Measurements from ENCODE around the gene ANTXRL. TPM values are rescaled to one million over a fixed set of nuclear protein-coding genes. Genes with fewer than 3 reads are reported as not detected.
"Not testable (repeated sequence)": the region's sequence is repeated elsewhere in the genome, so short reads cannot be mapped to it uniquely, and the experiment has no call there.

The ANTXRL gene
- total RNA-seq, 4 donors from 2014 or later = not detected

DNA sequence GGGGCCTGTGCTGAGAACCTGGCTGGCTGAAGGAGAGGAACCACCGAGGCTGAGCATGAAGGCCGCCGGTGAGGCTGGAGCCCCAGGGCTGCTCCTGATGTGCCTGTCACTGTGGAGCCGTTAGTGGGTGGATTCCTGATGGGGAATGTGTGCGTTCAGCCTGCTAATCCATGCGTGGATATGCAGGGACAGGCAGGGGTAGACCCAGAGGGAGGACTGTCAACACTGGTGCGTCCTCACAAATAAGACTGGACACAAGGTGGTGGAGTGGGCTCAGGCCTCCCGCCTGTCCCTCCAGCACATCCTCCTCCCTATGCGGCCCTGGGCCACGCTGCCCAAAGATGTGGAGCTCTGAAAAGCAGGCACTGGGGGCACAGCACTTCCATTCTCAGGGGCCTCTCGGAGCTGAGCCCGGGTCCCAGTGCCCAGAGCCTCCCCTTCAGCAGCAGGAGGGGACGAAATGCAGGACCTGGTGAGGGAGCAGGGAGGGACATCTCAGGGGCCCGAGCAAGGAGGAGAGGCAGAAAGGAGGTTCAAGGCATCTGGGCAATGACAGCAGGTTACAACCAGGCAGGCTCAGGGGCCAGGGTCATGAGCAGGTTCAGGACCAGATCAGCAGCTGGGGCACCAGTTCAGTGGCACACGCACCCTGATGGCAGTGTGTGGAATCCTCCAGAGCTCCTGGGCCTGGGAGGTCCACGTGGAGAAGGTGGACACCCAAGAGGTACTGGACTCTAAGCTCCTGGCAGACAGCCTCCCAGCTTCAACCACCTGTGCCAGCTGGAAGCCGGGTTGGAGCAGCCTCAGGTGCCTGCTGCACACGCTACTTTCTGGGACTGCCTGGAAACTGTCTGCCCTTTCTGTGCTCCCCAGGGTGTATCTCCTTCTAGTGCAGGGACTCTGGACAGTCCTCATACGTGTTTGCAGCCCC lies 33.5 kb upstream of the ANTXRL start:
- H3K4me3 ChIP-seq = no peak overlapping the region
- DNase-seq (ENCODE audit: low spot score in 2 of 2) = no peak
- no peaks in the 10 kb centered on the region for H3K36me3 ChIP-seq
- H3K27me3 ChIP-seq = no peaks in the 10 kb centered on the region
- TF ChIP-seq CTCF (IDR thresholded peaks at IDR 0.05) = no peak
- TF ChIP-seq EP300 (IDR thresholded peaks at IDR 0.05) = no peak
- TF ChIP-seq POLR2A (IDR thresholded peaks at IDR 0.05) = no peak
- H3K27ac ChIP-seq = no peak overlapping the region
- no peaks in the 10 kb centered on the region for H3K9me3 ChIP-seq
- H3K4me1 ChIP-seq = peaks cover 0 to 16% (median 3%) of the 10 kb centered on the region in 4 donors
- 85 to 88% methylated on average over 16 of the region's 19 CpGs for WGBS, 2 donors

DNA sequence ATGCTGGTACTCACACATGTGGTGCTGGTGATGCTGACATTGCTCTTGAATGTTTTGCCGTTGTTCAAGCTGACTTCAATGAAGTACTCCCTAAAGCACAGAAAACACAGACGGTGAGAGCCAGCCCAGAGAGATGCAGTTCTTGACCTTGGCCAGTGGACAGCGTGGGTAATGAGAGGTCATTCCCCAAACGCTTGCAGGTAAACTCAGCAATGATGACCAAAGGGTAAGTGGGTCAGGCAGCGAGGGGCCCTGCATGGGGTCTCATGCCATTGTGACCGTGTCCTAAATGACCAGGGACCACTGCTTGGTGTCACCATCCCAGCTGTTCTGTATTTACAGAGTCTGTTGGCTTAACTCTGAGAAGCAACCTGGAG lies 32.8 kb upstream of the ANTXRL start:
- DNase-seq (ENCODE audit: low spot score in 2 of 2) = no peak
- Histone ChIP-seq H3K9me3 (no peaks in the 10 kb centered on the region), H3K27me3 (no peaks in the 10 kb centered on the region), H3K4me3 (no peak overlapping the region), H3K27ac (no peak overlapping the region), H3K4me1 (peaks cover 0 to 16% (median 3%) of the 10 kb centered on the region in 4 donors), H3K36me3 (no peaks in the 10 kb centered on the region)
- no peak for TF ChIP-seq EP300 (IDR thresholded peaks at IDR 0.05)
- TF ChIP-seq CTCF (IDR thresholded peaks at IDR 0.05) = no peak
- TF ChIP-seq POLR2A (IDR thresholded peaks at IDR 0.05) = no peak
- 74 to 87% methylated on average over 5 to 6 of the region's 6 CpGs for WGBS, 2 donors

- Histone ChIP-seq H3K27ac (no peak overlapping the region), H3K36me3 (no peaks in the 10 kb centered on the region), H3K27me3 (no peaks in the 10 kb centered on the region), H3K9me3 (no peaks in the 10 kb centered on the region), H3K4me1 (peaks cover 0 to 16% (median 3%) of the 10 kb centered on the region in 4 donors), H3K4me3 (no peak overlapping the region)
- WGBS, 2 donors = 72 to 96% methylated on average over 2 to 3 of the region's 4 CpGs
- TF ChIP-seq POLR2A (IDR thresholded peaks at IDR 0.05) = no peak
- TF ChIP-seq CTCF (IDR thresholded peaks at IDR 0.05) = no peak
- no peak for TF ChIP-seq EP300 (IDR thresholded peaks at IDR 0.05)
- DNase-seq (ENCODE audit: low spot score in 2 of 2) = no peak
Observed at GRCh38 chr10:46254467-46254866, 32.3 kb upstream of the ANTXRL start.

GRCh38 chr10:46255210-46255609 lies 31.6 kb upstream of the ANTXRL start:
- not testable (repeated sequence) for DNase-seq (ENCODE audit: low spot score in 2 of 2); H3K4me3 ChIP-seq; H3K36me3 ChIP-seq; H3K9me3 ChIP-seq; H3K27me3 ChIP-seq
- H3K4me1 ChIP-seq = peaks cover 0 to 16% (median 3%) of the 10 kb centered on the region in 4 donors
- H3K27ac ChIP-seq = peak overlapping the region in 1 of 4 donors; percentile 24
- 86% methylated on average over 3 of the region's 3 CpGs for WGBS, 2 donors

- WGBS, 2 donors = 42 to 44% methylated on average over 15 of the region's 15 CpGs
- H3K27ac ChIP-seq = peak overlapping the region in 2 of 4 donors; percentile 24 to 60
Observed at GRCh38 chr10:46255801-46256747, 30.7 kb upstream of the ANTXRL start.

More at GRCh38 chr10:46255801-46256747, 30.7 kb upstream of the ANTXRL start:
- peak in 1 of 2 donors; percentile 13 for TF ChIP-seq EP300 (IDR thresholded peaks at IDR 0.05)
- TF ChIP-seq CTCF (IDR thresholded peaks at IDR 0.05) = peak in 3 of 5 experiments; percentile 21 to 42 (median 26)
- TF ChIP-seq POLR2A (IDR thresholded peaks at IDR 0.05) = no peak
- peak; percentile 30 to 41 for DNase-seq (ENCODE audit: low spot score in 2 of 2)
- H3K9me3 ChIP-seq = no peaks in the 10 kb centered on the region
- no peaks in the 10 kb centered on the region for H3K36me3 ChIP-seq
- H3K4me1 ChIP-seq = peaks cover 0 to 16% (median 3%) of the 10 kb centered on the region in 4 donors
- no peak overlapping the region for H3K4me3 ChIP-seq
- H3K27me3 ChIP-seq = no peaks in the 10 kb centered on the region

Data from tibial nerve (tissue), 4 donors.